DMS114 treated with DMSO at 0.1 percent for 48 hours (cell line): ENCODE results near the gene METTL3.
"Not testable (repeated sequence)": the region's sequence is repeated elsewhere in the genome, so short reads cannot be mapped to it uniquely, and the experiment has no call there.

ENCODE experiments used
- DNase-seq: peaks from one replicate; lab custom pipeline; 2025; ENCODE audit not compliant: unreplicated experiment; lab: John Stamatoyannopoulos, UW

METTL3 gene

GRCh38 chr14:21510735-21511657 is at the start of gene METTL3:
Gene METTL3, minus strand, starts transcription at chr14:21511340. Its CDS starts 117 bp downstream, at chr14:21511223.
- peak; percentile 97 for DNase-seq

- no peak for DNase-seq
Observed at GRCh38 chr14:21558703-21559170, 47.6 kb upstream of the METTL3 start.

GRCh38 chr14:21557084-21557901 is 46.2 kb upstream of the METTL3 start:
- DNase-seq, result peak; percentile 81

- no peak for DNase-seq
Observed at GRCh38 chr14:21556378-21557083, 45.4 kb upstream of the METTL3 start.

- DNase-seq, result no peak
Observed at GRCh38 chr14:21553266-21553665, 42.1 kb upstream of the METTL3 start.

- not testable (repeated sequence) for DNase-seq
Observed at GRCh38 chr14:21544588-21544987, 33.4 kb upstream of the METTL3 start.

GRCh38 chr14:21543963-21544362 is 32.8 kb upstream of the METTL3 start:
- DNase-seq, result no peak

- DNase-seq, result no peak
Observed at GRCh38 chr14:21543521-21543960, 32.4 kb upstream of the METTL3 start.

- no peak for DNase-seq
Observed at GRCh38 chr14:21541413-21542074, 30.4 kb upstream of the METTL3 start.

GRCh38 chr14:21539189-21539940 is 28.2 kb upstream of the METTL3 start:
- DNase-seq, result no peak

- DNase-seq, result no peak
Observed at GRCh38 chr14:21537090-21537424, 25.9 kb upstream of the METTL3 start.

GRCh38 chr14:21536418-21537089 is 25.4 kb upstream of the METTL3 start:
- no peak for DNase-seq

GRCh38 chr14:21535545-21536417 is 24.6 kb upstream of the METTL3 start:
- DNase-seq, result no peak

GRCh38 chr14:21534576-21534975 is 23.4 kb upstream of the METTL3 start:
- no peak for DNase-seq

- no peak for DNase-seq
Observed at GRCh38 chr14:21533294-21533693, 22.2 kb upstream of the METTL3 start.

GRCh38 chr14:21529515-21529914 is 18.4 kb upstream of the METTL3 start:
- no peak for DNase-seq

GRCh38 chr14:21528381-21529348 is 17.5 kb upstream of the METTL3 start:
- no peak for DNase-seq
